GM10266 (cell line): ENCODE results near the gene PAAF1.

Experiments
- DNase-seq: peaks from one replicate; pipeline ENCODE4 v3.0.0; 2012; ENCODE audit errors: extremely low spot score
- CTCF ChIP-seq: IDR thresholded peaks from 2 replicates; pipeline ENCODE4 v1.5.1; 2012; ENCODE audit warnings: mild to moderate bottlenecking, low read depth; ENCODE audit not compliant: control insufficient read depth, insufficient read depth; ENCODE audit errors: missing control alignments

The PAAF1 gene

GRCh38 chr11:73852049-73852448 is 24.8 kb upstream of the PAAF1 start:
- no peak for DNase-seq
- TF ChIP-seq CTCF: no peak

GRCh38 chr11:73854680-73855079 is 22.1 kb upstream of the PAAF1 start:
- no peak for TF ChIP-seq CTCF
- no peak for DNase-seq

GRCh38 chr11:73856031-73856567 is 20.7 kb upstream of the PAAF1 start:
- no peak for TF ChIP-seq CTCF
- DNase-seq: no peak

GRCh38 chr11:73859671-73860070 is 17.1 kb upstream of the PAAF1 start:
- DNase-seq: no peak
- TF ChIP-seq CTCF: no peak

- no peak for DNase-seq
- no peak for TF ChIP-seq CTCF
These were observed 16.6 kb upstream of the PAAF1 start for GRCh38 chr11:73860202-73860601.

GRCh38 chr11:73862986-73863385 is 13.8 kb upstream of the PAAF1 start:
- no peak for TF ChIP-seq CTCF
- DNase-seq: no peak

GRCh38 chr11:73866095-73866579 is 10.7 kb upstream of the PAAF1 start:
- DNase-seq: no peak
- no peak for TF ChIP-seq CTCF
